GM12874 (cell line): Measurements from ENCODE around the gene TMUB1.

Experiments
- CTCF ChIP-seq: IDR thresholded peaks from 2 replicates; pipeline ENCODE4 v1.5.1; 2011; ENCODE audit warnings: low read depth, mild to moderate bottlenecking, control low read depth, low read length, moderate library complexity; ENCODE audit not compliant: insufficient read depth

Gene TMUB1

DNA sequence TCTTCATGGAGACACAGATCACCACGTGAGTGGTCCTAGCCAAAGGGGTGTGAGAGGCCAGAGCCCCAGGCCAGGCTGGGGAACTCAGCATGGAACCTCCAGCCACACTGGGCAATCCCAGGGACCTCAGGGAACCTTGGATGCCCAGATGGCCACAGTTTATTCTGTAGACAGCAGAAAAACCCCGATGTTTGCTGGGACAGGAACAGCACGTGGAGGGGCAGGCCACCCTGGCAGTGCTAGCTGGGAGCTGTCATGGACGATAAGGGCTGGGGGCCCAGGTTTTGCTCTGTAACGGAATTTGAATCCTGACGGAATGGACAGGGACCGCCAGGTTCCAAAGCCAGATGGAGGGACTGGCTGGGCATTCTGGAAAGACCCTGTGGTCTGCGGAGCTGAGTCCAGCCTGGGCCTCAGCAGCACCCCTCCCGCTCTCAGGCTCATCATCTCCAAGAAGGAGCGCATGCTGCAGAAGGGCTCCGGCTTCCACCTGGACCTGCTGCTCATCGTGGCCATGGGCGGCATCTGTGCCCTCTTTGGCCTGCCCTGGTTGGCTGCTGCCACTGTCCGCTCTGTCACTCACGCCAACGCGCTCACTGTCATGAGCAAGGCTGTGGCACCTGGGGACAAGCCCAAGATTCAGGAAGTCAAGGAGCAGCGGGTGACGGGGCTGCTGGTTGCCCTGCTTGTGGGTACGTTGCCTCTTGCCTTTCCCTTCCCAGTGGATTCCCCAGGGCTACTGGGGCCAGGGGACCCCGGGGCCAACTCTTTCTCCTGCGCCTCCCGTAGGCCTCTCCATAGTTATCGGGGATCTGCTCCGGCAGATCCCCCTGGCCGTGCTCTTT lies 8.3 kb downstream of the TMUB1 start:
- no peak for TF ChIP-seq CTCF

GRCh38 chr7:151073990-151074389 lies 9.3 kb downstream of the TMUB1 start:
- no peak for TF ChIP-seq CTCF

DNA sequence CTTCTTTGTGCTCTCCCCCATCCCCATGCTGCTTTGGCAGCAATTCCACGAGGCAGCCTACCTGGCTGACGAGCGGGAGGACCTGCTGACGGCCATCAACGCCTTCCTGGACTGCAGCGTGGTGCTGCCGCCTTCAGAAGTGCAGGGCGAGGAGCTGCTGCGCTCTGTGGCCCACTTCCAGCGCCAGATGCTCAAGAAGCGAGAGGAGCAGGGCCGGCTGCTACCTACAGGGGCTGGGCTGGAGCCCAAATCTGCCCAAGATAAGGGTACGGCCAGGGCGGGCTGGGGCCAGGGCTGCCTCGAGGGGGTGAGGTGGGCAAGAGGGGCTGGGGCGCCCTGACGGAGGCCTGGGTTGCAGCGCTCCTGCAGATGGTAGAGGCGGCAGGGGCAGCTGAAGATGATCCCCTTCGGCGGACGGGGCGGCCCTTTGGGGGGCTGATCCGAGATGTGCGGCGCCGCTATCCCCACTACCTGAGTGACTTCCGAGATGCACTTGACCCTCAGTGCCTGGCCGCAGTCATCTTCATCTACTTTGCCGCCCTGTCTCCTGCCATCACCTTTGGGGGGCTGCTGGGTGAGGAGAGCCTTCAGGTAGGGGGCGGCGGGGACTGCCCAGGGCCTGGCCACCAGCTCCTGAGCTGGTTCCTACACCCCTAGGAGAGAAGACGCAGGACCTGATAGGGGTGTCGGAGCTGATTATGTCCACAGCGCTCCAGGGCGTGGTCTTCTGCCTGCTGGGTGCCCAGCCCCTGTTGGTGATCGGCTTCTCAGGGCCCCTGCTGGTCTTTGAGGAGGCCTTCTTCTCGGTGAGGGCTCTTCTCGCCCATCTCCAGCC lies 12.0 kb downstream of the TMUB1 start:
- TF ChIP-seq CTCF = no peak

- TF ChIP-seq CTCF = no peak
These were observed 12.7 kb downstream of the TMUB1 start for GRCh38 chr7:151070574-151070960.

GRCh38 chr7:151069841-151070573 lies 13.3 kb downstream of the TMUB1 start:
- no peak for TF ChIP-seq CTCF

DNA sequence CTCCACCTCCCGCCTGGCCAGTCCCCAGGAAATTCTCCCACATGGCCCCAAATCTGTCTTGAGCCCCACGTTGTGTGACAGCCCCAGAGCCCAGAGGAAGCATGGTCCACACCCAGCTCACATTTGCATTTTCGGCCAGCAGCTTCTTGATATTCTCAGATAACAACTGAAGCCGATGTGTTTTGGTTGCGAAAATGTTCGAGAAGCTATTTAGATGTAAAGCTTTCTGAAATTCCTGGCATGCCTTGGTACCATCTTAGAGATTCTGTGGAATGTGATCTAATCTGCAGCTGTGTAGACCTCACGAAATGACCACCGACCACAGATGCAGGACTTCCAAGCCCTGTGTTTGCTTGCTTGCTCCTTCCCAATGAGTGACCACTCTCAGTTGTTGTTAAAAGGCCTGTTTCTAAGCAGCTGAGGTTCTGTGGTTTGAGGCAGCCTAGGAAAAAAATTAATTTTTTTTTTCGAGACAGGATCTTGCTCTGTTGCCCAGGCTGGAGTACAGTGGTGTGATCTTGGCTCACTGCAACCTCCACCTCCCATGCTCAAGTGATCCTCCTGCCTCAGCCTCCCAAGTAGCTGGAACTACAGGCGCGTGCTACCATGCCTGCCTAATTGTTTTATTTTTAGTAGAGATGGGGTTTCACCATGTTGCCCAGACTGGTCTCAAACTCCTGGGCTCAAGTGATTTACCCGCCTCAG lies 15.1 kb downstream of the TMUB1 start:
- TF ChIP-seq CTCF = no peak
